ENCODE results near the gene PSTPIP2.

The PSTPIP2 gene

GRCh38 chr18:45938488-45938935 lies 133.5 kb downstream of the PSTPIP2 start:
- in situ Hi-C loops (cut with MboI; ENCODE audit: low sequenced_read_pairs): no loop called here

- in situ Hi-C loops (cut with MboI; ENCODE audit: low sequenced_read_pairs): no loop called here
Measured at GRCh38 chr18:45935591-45936335, 136.3 kb downstream of the PSTPIP2 start.

Data from HL-60/S4 treated with phorbol 12-myristate 13-acetate at 8.2 ng/mL for 4 days and 3 days (cell line).